ENCODE data around the gene CNDP1. TPM values are rescaled to one million over a fixed set of nuclear protein-coding genes. Genes with fewer than 3 reads are reported as not detected.

The CNDP1 gene
- total and polyA plus RNA-seq, 4 donors: 0.09 to 21.1 (median 5.8) TPM

GRCh38 chr18:74521068-74521725 is 13.1 kb upstream of the CNDP1 start:
- Histone ChIP-seq H3K27me3 (ENCODE audit: control insufficient read depth in 4 of 4, insufficient read depth in 4 of 4, low read length in 3 of 4) (no peaks in the 10 kb centered on the region), H3K9me3 (ENCODE audit: control insufficient read depth in 4 of 4, low read length in 3 of 4) (no peaks in the 10 kb centered on the region), H3K9ac (ENCODE audit: low read depth in 1 of 2, low read length in 2 of 2) (no peak overlapping the region), H3K36me3 (ENCODE audit: control insufficient read depth in 4 of 4, insufficient read depth in 3 of 4, low read depth in 1 of 4, low read length in 3 of 4) (peaks cover 8 to 47% (median 33%) of the 10 kb centered on the region in 4 donors), H3K27ac (ENCODE audit: low read depth in 1 of 2, low read length in 2 of 2) (no peak overlapping the region), H3K4me1 (ENCODE audit: control insufficient read depth in 4 of 4, insufficient read depth in 4 of 4, low read length in 3 of 4) (peaks cover 2 to 14% (median 10%) of the 10 kb centered on the region in 4 donors), H3K4me3 (ENCODE audit: low read depth in 1 of 3, low read length in 3 of 3) (no peak overlapping the region)
- no peak for DNase-seq (ENCODE audit: low spot score)
- WGBS: 98% methylated on average over 15 of the region's 15 CpGs
- TF ChIP-seq FOXA1 (IDR thresholded peaks at IDR 0.05) (no peak), JUND (IDR thresholded peaks at IDR 0.05) (no peak), CTCF (IDR thresholded peaks at IDR 0.05; ENCODE audit: low read depth, low read length, missing input control) (no peak), REST (IDR thresholded peaks at IDR 0.05) (no peak), NR2F2 (IDR thresholded peaks at IDR 0.05) (no peak), HNF4G (IDR thresholded peaks at IDR 0.05) (no peak), EGR1 (IDR thresholded peaks at IDR 0.05; ENCODE audit: low read depth in 2 of 2) (no peak), HNF4A (conservative IDR thresholded peaks at IDR 0.05) (no peak), RAD21 (IDR thresholded peaks at IDR 0.05) (no peak), SP1 (IDR thresholded peaks at IDR 0.05) (no peak), YY1 (IDR thresholded peaks at IDR 0.05) (no peak), TAF1 (conservative IDR thresholded peaks at IDR 0.05) (no peak), MAX (IDR thresholded peaks at IDR 0.05) (no peak), ATF3 (IDR thresholded peaks at IDR 0.05) (no peak), ZBTB33 (IDR thresholded peaks at IDR 0.05) (no peak), FOXA2 (IDR thresholded peaks at IDR 0.05) (no peak), RXRA (IDR thresholded peaks at IDR 0.05) (no peak)
